ENCODE results near the gene NPR1.
"Not testable (repeated sequence)": the region's sequence is repeated elsewhere in the genome, so short reads cannot be mapped to it uniquely, and the experiment has no call there.

NPR1 gene

DNA sequence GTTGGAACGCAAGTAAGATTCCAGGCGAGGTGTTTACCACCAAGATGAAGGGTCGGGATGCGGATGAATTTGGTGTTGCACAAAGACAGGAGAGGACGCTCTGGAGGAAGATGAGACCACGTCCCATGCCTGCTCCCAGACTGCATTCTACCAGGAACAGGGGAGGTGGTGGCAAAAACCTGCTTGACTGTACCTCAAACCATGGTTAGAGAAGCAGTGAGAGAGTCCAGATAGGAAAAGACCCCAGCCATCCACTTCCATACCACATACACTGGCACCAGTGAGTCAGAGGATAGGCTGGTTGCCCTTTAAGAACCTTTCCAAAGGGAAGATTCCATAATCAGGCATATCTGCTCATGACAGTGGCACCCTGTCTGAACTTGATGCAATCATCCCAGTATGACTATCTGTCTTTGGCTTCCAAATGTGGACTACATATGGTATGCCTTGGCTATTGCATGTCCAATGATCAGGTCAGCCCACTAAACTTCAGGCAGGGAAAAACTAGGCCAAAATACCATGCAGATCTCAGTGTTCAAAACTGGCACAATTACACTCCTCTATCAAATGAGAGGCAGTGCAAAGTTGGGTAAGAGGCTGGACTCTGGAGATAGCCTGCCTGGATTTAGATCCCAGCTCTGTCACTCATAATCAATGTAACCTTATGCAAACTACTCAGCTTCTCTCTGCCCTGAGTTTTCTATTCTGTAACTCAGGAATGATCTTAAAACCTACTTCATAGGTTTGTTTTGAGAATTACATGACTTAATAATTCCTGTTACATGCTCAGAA, 20.6 kb downstream of the NPR1 start:
- no peak overlapping the region for H3K4me3 ChIP-seq (ENCODE audit: low read length)

DNA sequence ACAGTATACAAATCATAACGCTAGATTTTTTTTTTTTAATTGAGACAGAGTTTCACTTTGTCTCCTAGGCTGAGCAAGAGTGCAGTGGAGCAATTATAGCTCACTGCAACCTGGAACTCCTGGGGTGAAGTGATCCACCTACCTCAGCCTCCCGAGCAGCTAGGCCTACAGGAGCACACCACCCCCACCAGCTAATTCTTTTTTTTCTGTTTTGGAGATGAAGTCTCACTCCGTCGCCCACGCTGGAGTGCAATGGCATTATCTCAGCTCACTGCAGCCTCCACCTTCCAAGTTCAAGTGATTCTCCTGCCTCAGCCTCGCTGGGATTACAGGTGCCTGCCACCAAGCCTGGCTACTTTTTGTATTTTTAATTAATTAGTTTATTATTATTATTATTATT, 21.3 kb downstream of the NPR1 start:
- no peak for DNase-seq (ENCODE audit: low read depth, low spot score)
- H3K4me3 ChIP-seq (ENCODE audit: low read length) = no peak overlapping the region

More for the DNA sequence above, 20.6 kb downstream of the NPR1 start:
- no peak for DNase-seq (ENCODE audit: low read depth, low spot score)

DNA sequence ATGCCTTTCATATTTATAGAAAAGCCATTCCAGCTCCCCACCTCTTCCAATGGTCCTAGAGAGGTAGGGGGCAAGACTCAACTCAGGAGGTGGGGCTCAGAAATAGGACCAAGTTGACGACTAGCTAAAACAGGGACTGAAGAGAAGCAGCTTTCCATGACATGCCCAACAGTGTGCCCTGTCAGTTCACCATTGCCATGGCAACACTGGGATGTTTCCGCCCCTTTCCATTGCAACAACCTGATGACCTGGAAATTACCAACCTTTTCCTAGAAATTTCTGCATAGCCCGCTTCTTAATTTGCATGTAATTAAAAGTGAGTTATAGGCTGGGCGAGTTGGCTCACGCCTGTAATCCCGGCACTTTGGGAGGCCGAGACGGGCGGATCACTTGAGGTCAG, 27.0 kb downstream of the NPR1 start:
- DNase-seq (ENCODE audit: low read depth, low spot score) = no peak

GRCh38 chr1:153711026-153711425, 32.5 kb downstream of the NPR1 start:
- no peak overlapping the region for H3K4me3 ChIP-seq (ENCODE audit: low read length)
- no peak for DNase-seq (ENCODE audit: low read depth, low spot score)

More for the DNA sequence above, 27.0 kb downstream of the NPR1 start:
- H3K4me3 ChIP-seq (ENCODE audit: low read length) = no peak overlapping the region

GRCh38 chr1:153716211-153716610, 37.7 kb downstream of the NPR1 start:
- DNase-seq (ENCODE audit: low read depth, low spot score); H3K4me3 ChIP-seq (ENCODE audit: low read length): not testable (repeated sequence)

GRCh38 chr1:153717330-153717729, 38.8 kb downstream of the NPR1 start:
- no peak for DNase-seq (ENCODE audit: low read depth, low spot score)
- no peak overlapping the region for H3K4me3 ChIP-seq (ENCODE audit: low read length)

GRCh38 chr1:153723687-153724086, 45.2 kb downstream of the NPR1 start:
- DNase-seq (ENCODE audit: low read depth, low spot score) = no peak
- H3K4me3 ChIP-seq (ENCODE audit: low read length) = no peak overlapping the region

DNA sequence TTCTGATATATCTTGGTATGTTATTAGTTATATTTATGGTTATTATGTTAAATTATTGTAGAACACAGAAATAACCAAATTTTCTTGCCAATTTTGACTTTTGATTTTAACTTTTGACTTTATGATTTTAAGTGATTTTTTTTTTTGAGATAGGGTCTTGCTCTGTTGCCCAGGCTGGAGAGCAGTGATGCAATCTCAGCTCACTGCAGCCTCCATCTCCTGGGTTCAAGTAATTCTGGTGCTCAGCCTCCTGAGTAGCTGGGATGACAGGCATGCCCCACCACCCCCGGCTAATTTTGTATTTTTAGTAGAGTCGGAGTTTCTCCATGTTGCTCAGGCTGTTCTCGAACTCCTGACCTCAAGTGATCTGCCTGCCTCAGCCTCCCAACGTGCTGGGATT, 46.1 kb downstream of the NPR1 start:
- H3K4me3 ChIP-seq (ENCODE audit: low read length); DNase-seq (ENCODE audit: low read depth, low spot score): not testable (repeated sequence)

GRCh38 chr1:153727463-153728304, 49.2 kb downstream of the NPR1 start, which contains the start of gene INTS3:
INTS3 (plus strand) TSS chr1:153728050; CDS start chr1:153728635, 585 bp downstream.
- peak within 1 kb of the TSS; percentile 97 for H3K4me3 ChIP-seq (ENCODE audit: low read length)
- DNase-seq (ENCODE audit: low read depth, low spot score) = peak; percentile 100

DNA sequence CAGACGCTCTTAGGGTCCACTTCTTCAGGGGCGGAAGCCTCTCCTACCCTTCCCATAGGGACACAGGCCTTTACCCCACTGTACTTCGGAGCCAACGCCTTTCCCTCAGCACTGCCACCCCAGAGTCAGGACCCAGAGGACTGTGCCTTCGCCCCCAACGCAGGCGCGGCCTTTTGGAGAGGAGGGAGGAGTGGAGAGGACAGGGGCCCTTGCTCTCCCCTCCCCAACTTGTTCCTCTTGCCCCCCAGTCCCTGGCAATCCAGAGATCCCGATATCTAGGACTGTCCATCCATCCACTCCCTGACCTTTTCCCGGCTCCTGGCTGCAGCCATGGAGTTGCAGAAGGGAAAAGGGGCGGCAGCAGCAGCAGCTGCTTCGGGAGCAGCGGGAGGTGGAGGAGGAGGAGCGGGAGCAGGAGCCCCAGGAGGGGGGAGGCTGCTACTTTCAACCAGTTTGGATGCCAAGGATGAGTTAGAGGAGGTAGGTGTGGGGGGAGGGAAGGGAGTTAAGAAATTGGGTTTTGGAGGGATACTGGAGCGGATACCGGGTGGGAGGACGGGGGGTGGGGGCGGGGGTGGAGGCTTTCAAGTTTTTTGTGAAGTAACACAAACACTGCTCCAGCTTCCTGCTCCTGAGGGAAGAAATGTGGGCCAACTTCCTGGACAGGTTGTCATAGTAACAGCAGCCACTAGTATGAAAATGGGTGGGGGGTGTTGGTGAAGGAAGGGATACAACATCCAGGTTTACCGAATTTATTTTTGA, 50.0 kb downstream of the NPR1 start:
- H3K4me3 ChIP-seq (ENCODE audit: low read length) = peak overlapping the region; percentile 97
- peak; percentile 42 for DNase-seq (ENCODE audit: low read depth, low spot score)

- H3K4me3 ChIP-seq (ENCODE audit: low read length) = no peak overlapping the region
- no peak for DNase-seq (ENCODE audit: low read depth, low spot score)
These were observed 52.0 kb downstream of the NPR1 start for GRCh38 chr1:153730468-153730988.

DNA sequence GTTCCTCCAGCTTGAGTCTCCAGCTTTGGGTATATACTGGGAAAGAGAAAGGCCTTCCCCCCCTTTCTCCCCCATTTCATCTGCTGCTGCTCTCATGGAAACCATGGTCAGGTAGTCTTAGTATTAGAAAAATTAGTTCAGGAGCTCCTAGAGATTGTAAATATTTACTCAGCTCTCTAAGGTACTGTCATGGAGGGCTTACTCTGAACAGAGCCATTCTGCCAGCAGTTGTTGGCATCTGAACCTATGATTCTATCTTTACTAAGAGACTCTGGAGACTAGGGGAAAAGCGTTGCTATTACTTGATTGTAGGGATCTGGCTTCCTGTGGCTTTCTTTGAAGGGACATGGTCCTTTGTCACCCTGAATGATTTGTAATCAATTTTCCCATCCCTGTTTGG, 55.5 kb downstream of the NPR1 start:
- no peak for DNase-seq (ENCODE audit: low read depth, low spot score)
- no peak overlapping the region for H3K4me3 ChIP-seq (ENCODE audit: low read length)

- H3K4me3 ChIP-seq (ENCODE audit: low read length) = no peak overlapping the region
- no peak for DNase-seq (ENCODE audit: low read depth, low spot score)
These were observed 56.1 kb downstream of the NPR1 start for GRCh38 chr1:153734396-153735089.

DNA sequence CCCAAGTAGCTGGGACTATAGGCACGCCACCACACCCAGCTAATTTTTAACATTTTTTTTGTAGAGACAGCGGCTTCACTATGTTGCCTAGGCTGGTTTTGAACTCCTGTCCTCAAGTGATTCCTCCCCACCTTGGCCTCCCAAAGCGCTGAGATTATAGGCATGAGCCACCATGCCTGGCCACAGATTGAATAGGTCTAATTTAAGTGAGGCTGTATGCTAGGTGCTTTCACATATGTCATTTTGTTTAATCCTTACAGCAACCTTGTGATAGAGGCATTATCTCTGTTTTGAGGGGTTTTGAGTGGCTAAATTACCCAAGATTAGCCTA, 56.6 kb downstream of the NPR1 start:
- no peak for DNase-seq (ENCODE audit: low read depth, low spot score)
- H3K4me3 ChIP-seq (ENCODE audit: low read length) = no peak overlapping the region

DNA sequence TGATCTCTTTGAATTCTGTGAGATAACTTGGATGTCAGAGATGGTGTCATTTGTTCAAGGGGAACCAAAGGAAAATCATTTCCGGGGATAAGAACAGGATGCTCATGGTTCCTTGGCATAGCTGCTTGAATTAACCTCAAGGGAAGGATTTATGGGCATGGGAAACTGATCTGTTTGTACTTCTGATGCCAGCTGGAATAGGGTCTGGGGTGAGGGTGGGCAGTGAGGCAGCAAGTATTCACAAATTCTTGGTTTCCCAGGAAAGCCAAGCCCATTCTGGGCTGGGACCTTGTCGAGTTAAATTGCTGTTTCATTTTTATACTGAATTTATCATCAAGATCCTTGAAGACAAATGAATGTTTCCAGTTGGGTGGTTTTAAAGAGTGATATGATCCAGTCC, 63.5 kb downstream of the NPR1 start:
- no peak overlapping the region for H3K4me3 ChIP-seq (ENCODE audit: low read length)
- no peak for DNase-seq (ENCODE audit: low read depth, low spot score)

DNA sequence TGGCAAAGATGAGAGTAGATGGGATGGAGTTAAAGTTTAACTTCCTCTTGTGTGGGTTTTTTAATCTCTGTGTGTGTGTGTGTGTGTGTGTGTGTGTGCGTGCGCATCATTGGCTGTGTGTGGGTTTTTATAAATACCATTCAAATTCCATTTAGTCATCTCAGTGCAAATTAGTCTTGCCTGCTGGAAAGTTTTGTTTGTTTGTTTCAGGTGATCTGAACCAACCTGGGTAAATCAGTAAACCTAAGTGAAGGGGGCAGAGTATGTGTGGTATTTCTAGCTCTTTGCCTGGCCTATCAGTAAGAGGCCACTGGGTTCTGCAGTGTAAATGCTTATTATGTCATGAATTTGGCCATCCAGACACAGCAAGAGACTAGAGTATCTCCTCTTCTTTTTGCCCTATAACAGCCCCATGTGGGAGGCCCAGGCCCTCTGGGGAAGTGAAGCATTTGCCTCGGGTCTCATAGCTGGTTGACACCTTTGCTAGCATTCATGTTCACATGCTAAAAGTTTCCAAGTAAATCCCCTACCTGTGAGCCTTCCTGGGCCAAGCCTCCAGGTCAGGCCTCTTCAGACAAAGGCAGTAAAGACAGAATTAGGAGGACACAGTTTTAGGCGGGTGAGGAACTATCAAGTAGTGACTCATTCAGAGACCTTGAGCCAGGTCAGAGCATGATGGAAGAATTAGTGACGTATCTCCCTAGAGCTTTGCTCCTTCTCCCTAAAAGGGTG, 64.1 kb downstream of the NPR1 start:
- DNase-seq (ENCODE audit: low read depth, low spot score) = no peak
- H3K4me3 ChIP-seq (ENCODE audit: low read length) = no peak overlapping the region
